ENCODE measurements around the gene TOR4A. TPM values are rescaled to one million over a fixed set of nuclear protein-coding genes. Genes with fewer than 3 reads are reported as not detected.

Gene TOR4A
- total RNA-seq, 2 donors from 2014 or later: 14.2 to 18.9 TPM

DNA sequence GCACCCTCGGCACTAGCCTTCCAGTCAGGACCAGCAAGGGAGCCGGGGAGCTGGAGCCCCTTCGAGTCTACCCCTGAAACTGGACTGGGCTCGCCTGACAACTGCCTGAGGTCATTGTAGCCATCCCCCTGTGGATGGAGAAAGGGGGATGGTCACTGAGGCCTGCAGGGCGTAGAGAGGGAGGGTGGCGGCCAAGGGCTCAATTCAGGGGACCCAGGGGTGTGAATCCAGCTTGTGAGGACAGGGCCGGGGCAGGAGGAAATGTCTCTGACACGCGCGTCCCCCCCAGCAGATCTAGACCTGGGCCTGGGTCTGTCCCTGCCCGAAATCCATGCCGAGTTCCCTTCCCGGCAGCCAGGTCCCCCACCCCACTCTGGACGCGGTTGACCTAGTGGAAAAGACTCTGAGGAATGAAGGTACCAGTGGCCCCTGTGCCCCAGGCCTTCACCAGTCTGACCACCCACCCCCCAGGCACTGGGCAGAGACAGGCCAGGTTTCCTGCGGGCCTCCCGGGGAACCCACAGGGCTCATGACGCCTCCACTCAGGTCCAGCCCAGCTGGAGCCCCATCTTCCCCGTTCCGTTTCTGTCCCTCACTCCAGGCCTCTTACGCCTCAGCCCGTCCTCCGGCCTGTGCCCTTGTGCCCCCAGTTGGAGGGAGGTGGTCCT lies 46.0 kb upstream of the TOR4A start:
- H3K9me3 Mint-ChIP-seq: no peaks in the 10 kb centered on the region
- no peak overlapping the region for H3K4me3 ChIP-seq (ENCODE audit: low read length)
- no peaks in the 10 kb centered on the region for H3K36me3 Mint-ChIP-seq (ENCODE audit: low read depth)
- no peak overlapping the region for H3K4me3 Mint-ChIP-seq
- H3K27ac ChIP-seq (ENCODE audit: low read depth, low read length): no peak overlapping the region
- H3K27me3 ChIP-seq (ENCODE audit: control insufficient read depth, insufficient read depth, low read length, poor library complexity, severe bottlenecking): no peaks in the 10 kb centered on the region
- H3K9ac ChIP-seq (ENCODE audit: extremely low read depth, low read length, poor library complexity, severe bottlenecking): no peak overlapping the region
- H3K27me3 Mint-ChIP-seq (ENCODE audit: insufficient read depth): no peaks in the 10 kb centered on the region
- no peak for DNase-seq
- H3K4me1 Mint-ChIP-seq: peaks cover 6% of the 10 kb centered on the region
- H3K9me3 ChIP-seq (ENCODE audit: control insufficient read depth, low read length): no peaks in the 10 kb centered on the region
- 91 to 92% methylated on average over 18 to 23 of the region's 23 CpGs for WGBS, 2 experiments (ENCODE audit: insufficient coverage in 1 of 2, insufficient read length in 1 of 2)
- no peak overlapping the region for H3K27ac Mint-ChIP-seq
- no peaks in the 10 kb centered on the region for H3K4me1 ChIP-seq (ENCODE audit: control insufficient read depth, insufficient read depth, low read length)
- TF ChIP-seq, protein P1, sequence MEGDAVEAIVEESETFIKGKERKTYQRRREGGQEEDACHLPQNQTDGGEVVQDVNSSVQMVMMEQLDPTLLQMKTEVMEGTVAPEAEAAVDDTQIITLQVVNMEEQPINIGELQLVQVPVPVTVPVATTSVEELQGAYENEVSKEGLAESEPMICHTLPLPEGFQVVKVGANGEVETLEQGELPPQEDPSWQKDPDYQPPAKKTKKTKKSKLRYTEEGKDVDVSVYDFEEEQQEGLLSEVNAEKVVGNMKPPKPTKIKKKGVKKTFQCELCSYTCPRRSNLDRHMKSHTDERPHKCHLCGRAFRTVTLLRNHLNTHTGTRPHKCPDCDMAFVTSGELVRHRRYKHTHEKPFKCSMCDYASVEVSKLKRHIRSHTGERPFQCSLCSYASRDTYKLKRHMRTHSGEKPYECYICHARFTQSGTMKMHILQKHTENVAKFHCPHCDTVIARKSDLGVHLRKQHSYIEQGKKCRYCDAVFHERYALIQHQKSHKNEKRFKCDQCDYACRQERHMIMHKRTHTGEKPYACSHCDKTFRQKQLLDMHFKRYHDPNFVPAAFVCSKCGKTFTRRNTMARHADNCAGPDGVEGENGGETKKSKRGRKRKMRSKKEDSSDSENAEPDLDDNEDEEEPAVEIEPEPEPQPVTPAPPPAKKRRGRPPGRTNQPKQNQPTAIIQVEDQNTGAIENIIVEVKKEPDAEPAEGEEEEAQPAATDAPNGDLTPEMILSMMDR (conservative IDR thresholded peaks at IDR 0.05): no peak
- no peaks in the 10 kb centered on the region for H3K36me3 ChIP-seq (ENCODE audit: control insufficient read depth, insufficient read depth, low read length)

DNA sequence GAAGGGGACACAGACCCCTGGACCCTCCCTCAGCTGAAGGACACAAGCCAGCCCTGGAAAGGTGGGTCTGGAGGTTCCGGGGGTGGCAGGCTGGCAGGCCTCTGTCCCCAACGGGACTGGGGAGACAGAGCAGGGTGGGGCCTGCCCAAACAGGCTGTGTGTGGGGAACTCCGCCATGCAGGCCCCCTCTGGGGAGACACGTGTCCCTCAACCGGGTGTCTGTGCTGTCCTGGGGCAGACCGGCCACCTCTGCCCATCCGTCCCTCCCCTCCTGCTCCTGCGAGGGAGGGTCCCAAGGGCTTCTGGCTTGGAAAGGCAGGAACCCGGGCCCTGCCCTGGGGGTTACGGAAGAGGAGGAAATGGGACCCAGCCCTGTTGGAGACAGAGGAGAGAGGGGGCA lies 45.4 kb upstream of the TOR4A start:
- Mint-ChIP-seq H3K27ac (no peak overlapping the region), H3K27me3 (ENCODE audit: insufficient read depth) (no peaks in the 10 kb centered on the region), H3K4me3 (no peak overlapping the region), H3K9me3 (no peaks in the 10 kb centered on the region), H3K36me3 (ENCODE audit: low read depth) (no peaks in the 10 kb centered on the region), H3K4me1 (peaks cover 6% of the 10 kb centered on the region)
- H3K9me3 ChIP-seq (ENCODE audit: control insufficient read depth, low read length): no peaks in the 10 kb centered on the region
- no peaks in the 10 kb centered on the region for H3K27me3 ChIP-seq (ENCODE audit: control insufficient read depth, insufficient read depth, low read length, poor library complexity, severe bottlenecking)
- no peaks in the 10 kb centered on the region for H3K36me3 ChIP-seq (ENCODE audit: control insufficient read depth, insufficient read depth, low read length)
- no peak for DNase-seq
- H3K9ac ChIP-seq (ENCODE audit: extremely low read depth, low read length, poor library complexity, severe bottlenecking): no peak overlapping the region
- no peak overlapping the region for H3K4me3 ChIP-seq (ENCODE audit: low read length)
- WGBS, 2 experiments (ENCODE audit: insufficient coverage in 1 of 2, insufficient read length in 1 of 2): 93% methylated on average over 5 to 10 of the region's 10 CpGs
- H3K4me1 ChIP-seq (ENCODE audit: control insufficient read depth, insufficient read depth, low read length): peaks cover 5% of the 10 kb centered on the region
- H3K27ac ChIP-seq (ENCODE audit: low read depth, low read length): no peak overlapping the region
- TF ChIP-seq, protein P1 (conservative IDR thresholded peaks at IDR 0.05): no peak

DNA sequence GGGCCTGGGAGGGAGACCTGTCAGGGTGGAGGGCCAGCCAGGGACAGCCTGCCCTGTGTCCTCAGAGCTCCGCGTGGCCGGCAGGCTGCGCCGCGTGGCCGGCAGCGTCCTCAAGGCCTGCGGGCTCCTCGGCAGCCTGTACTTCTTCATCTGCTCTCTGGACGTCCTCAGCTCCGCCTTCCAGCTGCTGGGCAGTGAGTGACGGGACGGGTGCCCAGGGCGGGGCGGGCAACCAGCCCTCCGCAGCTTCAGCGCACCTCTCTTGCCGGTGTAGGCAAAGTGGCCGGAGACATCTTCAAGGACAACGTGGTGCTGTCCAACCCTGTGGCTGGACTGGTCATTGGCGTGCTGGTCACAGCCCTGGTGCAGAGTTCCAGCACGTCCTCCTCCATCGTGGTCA lies 45.0 kb upstream of the TOR4A start:
- H3K4me3 Mint-ChIP-seq: no peak overlapping the region
- H3K4me3 ChIP-seq (ENCODE audit: low read length): no peak overlapping the region
- TF ChIP-seq, protein P1 (conservative IDR thresholded peaks at IDR 0.05): no peak
- peaks cover 8% of the 10 kb centered on the region for H3K4me1 Mint-ChIP-seq
- peaks cover 9% of the 10 kb centered on the region for H3K4me1 ChIP-seq (ENCODE audit: control insufficient read depth, insufficient read depth, low read length)
- no peak overlapping the region for H3K27ac Mint-ChIP-seq
- H3K27me3 ChIP-seq (ENCODE audit: control insufficient read depth, insufficient read depth, low read length, poor library complexity, severe bottlenecking): no peaks in the 10 kb centered on the region
- H3K36me3 ChIP-seq (ENCODE audit: control insufficient read depth, insufficient read depth, low read length): no peaks in the 10 kb centered on the region
- H3K9ac ChIP-seq (ENCODE audit: extremely low read depth, low read length, poor library complexity, severe bottlenecking): no peak overlapping the region
- 94 to 100% methylated on average over 7 to 24 of the region's 24 CpGs for WGBS, 2 experiments (ENCODE audit: insufficient coverage in 1 of 2, insufficient read length in 1 of 2)
- no peak for DNase-seq
- H3K9me3 ChIP-seq (ENCODE audit: control insufficient read depth, low read length): no peaks in the 10 kb centered on the region
- no peak overlapping the region for H3K27ac ChIP-seq (ENCODE audit: low read depth, low read length)
- H3K36me3 Mint-ChIP-seq (ENCODE audit: low read depth): no peaks in the 10 kb centered on the region
- H3K9me3 Mint-ChIP-seq: no peaks in the 10 kb centered on the region
- H3K27me3 Mint-ChIP-seq (ENCODE audit: insufficient read depth): no peaks in the 10 kb centered on the region

All from endodermal cell (in vitro differentiated cells).